Activated CD4-positive, alpha-beta T cell treated with anti-CD3 and anti-CD28 coated beads, Interleukin-10, Interleukin-2, amounts not matched to agents 100 ng/mL and 50 ng/mL, durations not matched to agents 16 hours and 8 hours (primary cell): ENCODE results near the gene ZMYND19.
"Not testable (repeated sequence)": the region's sequence is repeated elsewhere in the genome, so short reads cannot be mapped to it uniquely, and the experiment has no call there.

ENCODE experiments used
- DNase-seq: peaks from one replicate; pipeline ENCODE4 v3.0.0-alpha.2; 2020

The ZMYND19 gene

DNA sequence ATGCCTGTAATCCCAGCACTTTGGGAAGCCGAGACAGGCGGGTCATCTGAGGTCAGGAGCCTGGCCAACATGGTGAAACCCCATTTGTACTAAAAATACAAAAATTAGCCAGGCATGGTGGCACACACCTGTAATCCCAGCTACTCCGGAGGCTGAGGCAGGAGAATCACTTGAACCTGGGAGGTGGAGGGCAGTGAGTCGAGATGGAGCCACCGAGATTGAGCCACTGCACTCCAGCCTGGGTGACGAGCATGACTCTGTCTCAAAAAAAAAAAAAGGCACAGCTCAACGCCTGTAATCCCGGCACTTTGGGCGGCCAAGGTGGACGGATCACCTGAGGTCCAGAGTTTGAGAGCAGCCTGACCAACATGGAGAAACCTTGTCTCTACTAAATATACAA, 36.7 kb downstream of the ZMYND19 start:
- not testable (repeated sequence) for DNase-seq

DNA sequence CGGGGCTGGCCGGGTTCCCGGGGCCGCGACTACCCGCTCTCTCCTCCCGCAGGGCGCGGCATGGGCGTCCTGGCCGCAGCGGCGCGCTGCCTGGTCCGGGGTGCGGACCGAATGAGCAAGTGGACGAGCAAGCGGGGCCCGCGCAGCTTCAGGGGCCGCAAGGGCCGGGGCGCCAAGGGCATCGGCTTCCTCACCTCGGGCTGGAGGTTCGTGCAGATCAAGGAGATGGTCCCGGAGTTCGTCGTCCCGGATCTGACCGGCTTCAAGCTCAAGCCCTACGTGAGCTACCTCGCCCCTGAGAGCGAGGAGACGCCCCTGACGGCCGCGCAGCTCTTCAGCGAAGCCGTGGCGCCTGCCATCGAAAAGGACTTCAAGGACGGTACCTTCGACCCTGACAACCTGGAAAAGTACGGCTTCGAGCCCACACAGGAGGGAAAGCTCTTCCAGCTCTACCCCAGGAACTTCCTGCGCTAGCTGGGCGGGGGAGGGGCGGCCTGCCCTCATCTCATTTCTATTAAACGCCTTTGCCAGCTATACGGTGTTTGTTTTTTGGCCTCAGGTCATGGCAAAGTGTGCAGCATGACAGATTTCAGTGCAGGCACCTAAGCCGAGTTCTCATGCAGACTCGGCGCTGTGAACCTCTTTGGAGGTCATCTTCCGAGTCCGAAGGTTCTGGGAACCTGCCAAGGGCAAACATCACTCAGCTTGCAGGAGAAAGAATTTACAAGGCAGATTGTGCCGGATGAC, 38.1 kb downstream of the ZMYND19 start:
- DNase-seq, result no peak

DNA sequence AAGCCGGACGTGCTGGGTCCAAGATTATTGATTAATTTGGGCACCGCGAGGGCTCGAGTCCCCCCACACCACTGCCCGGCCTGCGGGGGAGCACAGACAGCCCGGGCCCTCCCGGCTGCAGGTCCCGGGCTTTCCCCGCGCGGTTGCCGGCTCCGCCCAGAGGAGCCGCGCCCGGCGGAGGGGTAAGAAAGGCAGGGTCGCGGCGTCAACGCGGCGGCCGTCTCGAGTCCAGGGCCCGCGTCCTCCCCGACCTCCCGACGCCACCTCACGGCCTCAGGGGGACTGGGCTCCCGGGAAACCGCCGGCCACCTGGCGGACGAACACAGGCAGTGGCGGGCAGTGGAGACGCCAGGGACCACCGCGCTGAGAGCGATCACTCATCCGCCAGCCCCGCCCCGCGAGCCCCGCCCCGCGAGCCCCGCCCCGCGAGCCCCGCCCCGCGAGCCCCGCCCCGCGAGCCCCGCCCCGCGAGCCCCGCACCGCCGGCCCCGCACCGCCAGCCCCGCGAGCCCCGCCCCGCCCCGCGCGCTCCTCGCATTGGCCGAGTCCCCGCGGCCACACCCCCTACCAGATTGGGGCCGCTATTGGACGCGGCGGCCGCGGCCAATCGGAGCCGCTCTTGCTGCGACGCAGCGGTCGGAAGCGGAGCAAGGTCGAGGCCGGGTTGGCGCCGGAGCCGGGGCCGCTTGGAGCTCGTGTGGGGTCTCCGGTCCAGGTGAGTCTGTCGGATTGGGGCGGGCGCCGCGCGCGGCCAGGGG, 38.9 kb downstream of the ZMYND19 start, which contains the start of gene MRPL41:
TSS of gene MRPL41 (plus strand) at position 616 of the 758 bp plus-strand sequence. CDS start 203 bp downstream, outside the sequence.
- peak; percentile 93 for DNase-seq

DNA sequence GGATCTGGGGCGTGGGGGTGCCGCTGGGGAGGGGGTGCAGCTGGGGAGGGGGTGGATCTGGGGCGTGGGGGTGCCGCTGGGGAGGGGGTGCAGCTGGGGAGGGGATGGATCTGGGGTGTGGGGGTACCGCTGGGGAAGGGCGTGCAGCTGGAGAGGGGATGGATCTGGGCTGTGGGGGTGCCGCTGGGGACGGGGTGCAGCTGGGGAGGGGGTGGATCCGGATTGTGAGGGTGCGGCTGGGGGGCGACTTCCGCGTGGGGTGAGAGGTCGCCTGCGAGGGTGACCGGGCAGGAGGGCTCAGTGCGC, 39.4 kb downstream of the ZMYND19 start:
- not testable (repeated sequence) for DNase-seq

DNA sequence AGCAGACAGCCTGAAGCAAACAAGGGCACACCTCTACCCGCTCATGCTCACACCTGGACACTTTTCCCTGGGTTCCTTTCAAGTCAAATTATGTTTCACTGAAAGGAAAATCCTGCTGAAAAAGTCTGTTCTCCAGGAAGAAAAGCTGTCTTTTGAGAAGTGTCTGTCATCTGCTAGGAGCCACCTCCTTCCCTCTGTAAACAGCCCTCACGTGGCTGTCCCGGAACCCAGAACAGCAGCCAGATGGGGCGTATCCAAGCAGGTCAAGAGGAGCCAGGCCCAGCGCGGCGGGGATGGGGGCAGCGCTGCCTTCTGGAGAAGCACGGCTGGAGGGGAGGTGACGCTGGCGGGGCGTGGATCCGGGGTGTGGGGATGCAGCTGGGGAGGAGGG, 40.1 kb downstream of the ZMYND19 start, which contains the start of gene PNPLA7:
TSS of gene PNPLA7 (minus strand) at position 172 of the 391 bp plus-strand sequence. CDS start 205 bp downstream, outside the sequence.
- DNase-seq, result peak; percentile 47

DNA sequence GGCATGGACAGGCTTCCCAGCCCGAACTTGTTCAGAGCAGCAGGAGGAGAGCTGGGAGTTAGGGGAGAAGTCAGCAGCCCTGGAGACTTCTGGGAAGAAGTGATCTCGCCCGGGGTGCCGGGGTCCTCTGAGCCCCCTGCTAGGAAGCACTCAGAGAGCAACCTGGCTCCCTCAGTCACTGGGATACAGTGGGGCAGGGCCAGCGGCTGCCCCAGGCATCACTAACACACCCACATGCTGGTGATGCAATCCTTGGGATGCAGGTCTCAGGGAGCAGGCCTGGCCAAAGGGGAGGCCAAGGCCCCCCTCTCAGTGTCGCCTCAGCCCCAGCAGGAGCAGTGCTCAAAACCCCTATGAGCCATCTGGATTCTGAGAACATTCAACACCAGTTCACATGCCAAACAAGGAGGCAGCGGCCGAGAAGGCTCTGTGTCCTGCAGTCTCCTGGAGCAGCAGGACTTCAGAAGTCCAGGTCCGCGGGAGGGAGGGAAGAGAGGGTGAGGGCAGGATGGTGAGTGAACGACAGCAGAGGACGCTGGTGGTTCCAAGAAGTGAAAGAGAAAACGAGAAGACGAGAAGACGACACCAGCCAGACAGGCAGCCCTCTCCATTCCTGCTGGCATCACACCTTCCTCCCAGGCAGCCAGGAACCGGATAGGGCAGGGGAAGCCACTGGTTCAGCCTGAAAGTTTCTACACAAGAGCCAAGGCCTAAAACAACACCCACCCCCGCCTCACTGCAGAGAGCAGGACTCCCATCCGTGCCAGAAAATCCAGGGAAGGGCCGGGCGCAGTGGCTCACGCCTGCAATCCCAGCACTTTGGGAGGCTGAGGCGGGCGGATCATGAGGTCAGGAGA, 42.4 kb downstream of the ZMYND19 start:
- no peak for DNase-seq

DNA sequence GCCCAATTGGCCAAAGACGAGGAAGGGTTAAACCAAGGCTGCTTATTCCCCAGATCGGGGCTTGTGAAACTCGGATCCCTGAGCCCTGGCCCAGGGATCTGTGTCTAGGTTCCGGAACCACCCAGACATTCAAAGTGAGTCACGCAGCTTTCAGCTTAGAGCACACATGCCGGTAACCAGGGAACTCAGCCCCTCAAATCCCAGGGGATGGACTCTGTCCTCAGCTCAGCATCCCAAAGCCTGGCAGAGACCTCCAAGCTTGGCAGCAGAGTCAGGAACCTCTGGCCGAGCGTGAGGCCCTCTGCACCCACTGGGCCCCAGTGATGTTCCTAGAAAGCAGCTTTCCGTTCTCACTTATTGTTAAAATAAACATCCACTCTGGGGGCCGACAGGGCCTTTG, 45.2 kb downstream of the ZMYND19 start:
- DNase-seq, result no peak

DNA sequence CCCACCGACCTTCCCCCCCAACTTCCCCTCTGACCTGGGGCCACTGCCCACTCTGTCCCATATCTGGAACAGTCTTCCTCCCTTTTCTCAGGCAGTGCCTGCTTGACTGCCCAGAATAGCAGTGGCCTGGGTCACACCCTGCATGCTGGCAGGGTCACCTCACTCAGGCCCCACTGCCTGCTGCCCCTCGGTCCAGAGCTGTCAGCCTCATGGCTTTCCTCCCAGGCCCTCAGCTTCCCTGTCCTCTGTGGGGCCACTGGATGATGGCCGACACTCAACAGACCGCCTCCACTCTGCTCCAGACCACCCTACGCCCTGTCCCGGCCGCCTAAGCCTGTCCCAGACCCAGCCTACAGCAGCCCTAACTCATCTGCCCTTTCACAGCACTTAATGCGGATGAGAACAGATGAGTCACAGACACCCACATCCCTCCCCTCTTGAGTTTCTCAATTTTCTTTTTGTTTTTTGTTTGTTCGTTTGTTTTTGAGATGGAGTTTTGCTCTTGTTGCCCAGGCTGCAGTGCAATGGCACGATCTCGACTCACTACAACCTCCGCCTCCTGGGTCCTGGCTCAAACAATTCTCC, 46.0 kb downstream of the ZMYND19 start:
- no peak for DNase-seq

DNA sequence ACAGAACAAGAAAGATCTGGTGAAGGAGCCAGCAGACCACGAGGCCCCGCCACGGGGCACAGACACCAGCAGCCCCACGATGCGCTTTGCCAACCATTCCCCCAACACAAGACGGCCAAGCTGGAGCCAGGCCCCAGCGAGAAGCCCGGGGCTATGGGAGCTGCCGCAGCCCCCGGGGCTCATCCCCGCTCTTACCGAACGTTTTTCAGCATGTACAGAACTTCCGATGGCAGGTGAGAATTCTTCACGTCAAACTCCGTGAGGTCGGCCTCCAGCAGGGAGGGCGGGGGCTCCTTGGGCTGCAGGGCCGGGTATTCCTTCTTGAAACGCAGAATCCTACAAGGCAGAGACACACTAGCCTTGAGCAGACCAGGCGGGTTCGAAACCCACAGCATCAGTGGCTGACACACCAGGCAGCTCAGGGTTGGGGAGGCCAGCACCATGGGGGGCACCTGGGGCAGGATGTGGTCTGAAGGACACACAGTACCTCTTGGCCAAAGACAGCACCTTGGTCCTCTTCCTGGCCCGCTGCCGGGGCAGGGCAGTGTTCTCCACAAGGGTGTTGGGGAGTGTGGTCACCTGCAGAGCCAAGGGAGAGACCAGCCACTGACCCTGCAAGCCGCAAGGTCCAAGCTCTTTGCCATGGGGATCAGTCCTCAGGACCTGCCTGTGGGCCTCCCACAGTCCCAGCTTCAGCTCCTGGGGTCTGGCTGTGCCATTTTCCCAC, 46.9 kb downstream of the ZMYND19 start:
- no peak for DNase-seq

DNA sequence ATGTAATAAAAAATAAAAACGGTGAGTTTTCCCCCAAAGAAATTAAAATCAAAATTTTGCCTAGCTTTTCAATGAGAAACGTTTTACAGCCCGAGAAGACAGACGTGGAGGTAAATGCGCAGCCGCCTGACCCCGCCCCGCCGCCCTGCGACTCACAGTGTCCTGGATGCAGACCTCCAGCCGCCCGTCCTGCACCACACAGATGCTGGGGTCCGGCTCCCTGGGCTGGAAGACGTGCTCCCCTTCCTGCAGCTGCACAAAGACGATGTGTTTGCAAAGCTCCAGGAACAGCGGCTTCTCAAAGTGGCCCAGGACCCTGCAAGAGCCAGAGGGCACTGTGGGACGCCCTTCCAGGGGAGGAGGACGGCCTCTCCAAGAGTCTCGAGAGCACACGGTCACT, 47.8 kb downstream of the ZMYND19 start:
- DNase-seq, result no peak

DNA sequence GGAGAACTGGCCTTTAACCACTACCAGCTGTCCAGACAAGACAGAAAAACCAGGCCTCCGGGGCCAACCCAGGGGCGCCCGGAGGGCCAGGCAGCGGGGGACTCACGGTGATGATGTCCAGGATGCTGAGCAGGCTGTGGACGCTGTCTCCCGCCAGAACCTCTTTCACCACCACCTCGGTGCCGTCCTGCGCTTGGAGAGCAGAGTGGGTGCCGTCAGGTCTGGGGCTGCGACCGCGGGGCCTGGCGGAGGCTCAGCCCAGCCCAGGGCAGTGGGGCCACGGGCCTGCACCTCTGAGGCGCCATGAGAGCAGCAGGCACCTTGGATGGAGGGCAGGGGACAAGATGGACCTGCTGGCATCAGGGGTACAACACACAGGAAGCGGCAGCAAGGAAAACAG, 49.8 kb downstream of the ZMYND19 start:
- DNase-seq, result no peak

DNA sequence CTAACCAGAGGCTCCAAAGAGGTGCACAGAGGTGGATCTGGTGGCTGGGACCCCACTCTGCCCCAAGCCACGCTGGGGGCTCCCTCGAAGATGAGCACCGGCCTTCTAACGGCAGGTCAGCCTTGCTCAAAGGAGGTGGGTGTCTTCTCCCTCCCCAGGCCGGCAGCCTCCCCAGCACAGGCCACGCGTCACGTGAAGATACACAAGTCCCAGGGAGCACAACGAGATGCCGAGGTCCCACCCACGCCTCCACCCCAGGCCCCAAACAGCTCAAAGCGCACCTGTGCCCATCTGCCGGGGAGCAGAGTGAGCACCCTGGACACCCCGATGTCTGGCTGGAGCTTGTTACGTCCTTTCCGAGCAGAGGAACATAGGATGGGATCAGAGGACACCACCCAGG, 52.3 kb downstream of the ZMYND19 start:
- DNase-seq, result no peak

DNA sequence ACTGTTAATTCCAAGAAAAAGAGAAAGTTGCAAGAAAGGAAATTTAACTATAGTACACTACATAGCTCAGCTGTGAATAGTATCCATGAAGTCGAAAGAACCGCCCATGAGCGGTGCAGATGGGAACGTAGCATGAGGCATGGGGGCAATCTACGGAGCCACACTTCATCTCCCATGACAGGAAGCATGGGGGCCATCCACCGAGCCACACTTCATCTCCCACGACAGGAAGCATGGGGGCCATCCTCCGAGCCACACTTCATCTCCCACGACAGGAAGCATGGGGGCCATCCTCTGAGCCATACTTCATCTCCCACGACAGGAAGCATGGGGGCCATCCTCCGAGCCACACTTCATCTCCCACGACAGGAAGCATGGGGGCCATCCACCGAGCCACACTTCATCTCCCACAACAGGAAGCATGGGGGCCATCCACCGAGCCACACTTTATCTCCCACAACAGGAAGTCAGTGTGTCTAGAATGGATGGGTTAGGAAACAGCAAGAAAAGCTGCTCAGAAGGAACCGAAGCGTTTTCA, 53.6 kb downstream of the ZMYND19 start:
- DNase-seq, result peak; percentile 21

DNA sequence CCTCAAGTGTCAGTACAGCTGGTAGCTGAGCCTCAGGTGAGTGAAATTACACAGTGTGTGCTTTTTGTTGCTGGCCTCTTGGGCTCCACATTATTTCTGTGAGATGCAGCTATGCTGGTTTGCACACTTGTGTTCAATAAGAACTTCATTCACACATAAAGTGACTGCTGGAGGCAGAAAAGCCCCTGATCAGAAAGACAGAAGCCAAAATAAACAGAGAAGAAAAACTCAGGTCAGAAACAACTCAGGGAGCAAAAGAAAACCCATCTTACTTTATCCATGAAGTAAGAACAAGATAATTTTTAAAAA, 55.2 kb downstream of the ZMYND19 start:
- DNase-seq, result no peak

DNA sequence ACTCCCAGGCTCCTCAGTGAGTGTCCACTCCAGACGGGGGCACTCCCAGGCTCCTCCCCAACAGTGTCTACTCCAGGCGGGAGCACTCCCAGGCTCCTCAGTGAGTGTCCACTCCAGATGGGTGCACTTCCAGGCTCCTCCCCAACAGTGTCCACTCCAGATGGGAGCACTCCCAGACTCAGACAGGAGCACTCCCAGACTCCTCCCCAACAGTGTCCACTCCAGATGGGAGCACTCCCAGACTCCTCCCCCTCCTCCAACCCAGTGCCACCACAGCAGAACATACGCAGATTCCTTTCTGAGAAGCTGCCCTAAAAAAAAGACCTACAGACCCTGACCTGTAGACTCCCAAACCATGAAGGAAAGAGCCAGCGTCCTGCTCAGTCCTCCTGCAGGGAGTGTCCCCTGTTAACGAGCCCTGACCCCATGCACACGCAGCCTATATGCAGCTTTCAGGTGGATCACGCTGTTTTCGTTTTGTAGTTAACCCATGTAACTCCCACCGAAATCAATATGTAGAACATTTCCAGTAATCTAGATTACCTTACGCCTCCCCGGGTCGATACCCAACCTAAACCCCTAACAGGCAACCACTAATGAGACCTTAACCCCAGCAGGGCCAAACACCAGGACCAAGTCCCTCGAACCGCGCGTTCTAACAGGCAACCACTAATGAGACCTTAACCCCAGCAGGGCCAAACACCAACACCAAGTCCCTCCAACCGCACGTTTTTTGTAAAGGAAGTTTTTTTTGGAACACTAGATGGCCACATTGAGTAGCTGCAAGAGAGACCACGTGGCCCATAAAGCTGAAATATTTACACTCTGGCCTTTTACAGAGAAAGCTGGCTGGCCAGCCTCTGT, 55.8 kb downstream of the ZMYND19 start:
- DNase-seq, result peak; percentile 65

DNA sequence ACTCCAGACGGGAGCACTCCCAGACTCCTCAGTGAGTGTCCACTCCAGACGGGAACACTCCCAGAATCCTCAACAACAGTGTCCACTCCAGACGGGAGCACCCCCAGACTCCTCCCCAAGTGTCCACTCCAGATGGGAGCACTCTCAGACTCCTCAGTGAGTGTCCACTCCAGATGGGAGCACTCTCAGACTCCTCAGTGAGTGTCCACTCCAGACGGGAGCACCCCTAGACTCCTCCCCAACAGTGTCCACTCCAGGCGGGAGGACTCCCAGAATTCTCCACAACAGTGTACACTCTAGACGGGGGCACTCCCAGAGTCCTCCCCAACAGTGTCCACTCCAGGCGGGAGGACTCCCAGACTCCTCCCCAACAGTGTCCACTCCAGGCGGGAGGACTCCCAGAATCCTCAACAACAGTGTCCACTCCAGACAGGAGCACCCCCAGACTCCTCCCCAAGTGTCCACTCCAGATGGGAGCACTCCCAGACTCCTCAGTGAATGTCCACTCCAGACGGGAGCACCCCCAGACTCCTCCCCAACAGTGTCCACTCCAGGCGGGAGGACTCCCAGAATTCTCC, 57.3 kb downstream of the ZMYND19 start:
- DNase-seq, result not testable (repeated sequence)
